SH-SY5Y (cell line): ENCODE data around the gene GMCL2.
A peak's percentile ranks its signal among the peaks of the same experiment; 100 is the strongest.

Experiments used
- GATA2 ChIP-seq: IDR thresholded peaks from 2 replicates; pipeline ENCODE4 v1.6.1; 2011; ENCODE audit warnings: mild to moderate bottlenecking, low read depth, low read length
- GATA3 ChIP-seq: IDR thresholded peaks from 2 replicates; pipeline ENCODE4 v1.6.1; 2011; ENCODE audit warnings: low read depth, mild to moderate bottlenecking, low read length, moderate library complexity

GMCL2 gene

GRCh38 chr5:178194026-178194425 is 6.9 kb upstream of the GMCL2 start:
- TF ChIP-seq GATA2, result no peak
- TF ChIP-seq GATA3, result no peak

- TF ChIP-seq GATA3, result no peak
- TF ChIP-seq GATA2, result no peak
Observed at GRCh38 chr5:178193251-178193809, 6.2 kb upstream of the GMCL2 start.

- no peak for TF ChIP-seq GATA3
- TF ChIP-seq GATA2, result no peak
Observed at GRCh38 chr5:178192787-178193186, 5.6 kb upstream of the GMCL2 start.

GRCh38 chr5:178192244-178192643 is 5.1 kb upstream of the GMCL2 start:
- TF ChIP-seq GATA3 (no peak), GATA2 (no peak)

GRCh38 chr5:178191661-178192060 is 4.5 kb upstream of the GMCL2 start:
- no peak for TF ChIP-seq GATA2
- TF ChIP-seq GATA3, result no peak

GRCh38 chr5:178189433-178189832 is 2.3 kb upstream of the GMCL2 start:
- no peak for TF ChIP-seq GATA2
- no peak for TF ChIP-seq GATA3

- TF ChIP-seq GATA2 (peak; percentile 34; the same call in 1 of the 2 replicates), GATA3 (no peak)
Observed at GRCh38 chr5:178186427-178186826, 744 bp downstream of the GMCL2 start.

- no peak for TF ChIP-seq GATA2
Observed at GRCh38 chr5:178182158-178182876, 4.9 kb downstream of the GMCL2 start.

- TF ChIP-seq GATA2 (no peak), GATA3 (no peak)
Observed at GRCh38 chr5:178180141-178180863, 6.9 kb downstream of the GMCL2 start.

GRCh38 chr5:178177569-178177968 is 9.6 kb downstream of the GMCL2 start:
- TF ChIP-seq GATA3 (no peak), GATA2 (no peak)

GRCh38 chr5:178176791-178177190 is 10.4 kb downstream of the GMCL2 start:
- no peak for TF ChIP-seq GATA3
- TF ChIP-seq GATA2, result no peak

GRCh38 chr5:178174456-178174855 is 12.7 kb downstream of the GMCL2 start:
- TF ChIP-seq GATA2 (no peak), GATA3 (no peak)

- TF ChIP-seq GATA2 (no peak), GATA3 (no peak)
Observed at GRCh38 chr5:178170455-178170854, 16.7 kb downstream of the GMCL2 start.

- TF ChIP-seq GATA3 (no peak), GATA2 (no peak)
Observed at GRCh38 chr5:178165581-178165980, 21.6 kb downstream of the GMCL2 start.

GRCh38 chr5:178163772-178164735 is 23.1 kb downstream of the GMCL2 start:
- TF ChIP-seq GATA3 (no peak), GATA2 (no peak)
